ENCODE data around the gene PACS2. TPM values are rescaled to one million over a fixed set of nuclear protein-coding genes. Genes with fewer than 3 reads are reported as not detected.
A peak's percentile ranks its signal among the peaks of the same experiment; 100 is the strongest.

Gene PACS2
- total and polyA plus RNA-seq, 2 of the 8 experiments (the other 6 are each of a cell fraction or from before 2014, with no cell fraction given), result 38.0 to 62.8 TPM

DNA sequence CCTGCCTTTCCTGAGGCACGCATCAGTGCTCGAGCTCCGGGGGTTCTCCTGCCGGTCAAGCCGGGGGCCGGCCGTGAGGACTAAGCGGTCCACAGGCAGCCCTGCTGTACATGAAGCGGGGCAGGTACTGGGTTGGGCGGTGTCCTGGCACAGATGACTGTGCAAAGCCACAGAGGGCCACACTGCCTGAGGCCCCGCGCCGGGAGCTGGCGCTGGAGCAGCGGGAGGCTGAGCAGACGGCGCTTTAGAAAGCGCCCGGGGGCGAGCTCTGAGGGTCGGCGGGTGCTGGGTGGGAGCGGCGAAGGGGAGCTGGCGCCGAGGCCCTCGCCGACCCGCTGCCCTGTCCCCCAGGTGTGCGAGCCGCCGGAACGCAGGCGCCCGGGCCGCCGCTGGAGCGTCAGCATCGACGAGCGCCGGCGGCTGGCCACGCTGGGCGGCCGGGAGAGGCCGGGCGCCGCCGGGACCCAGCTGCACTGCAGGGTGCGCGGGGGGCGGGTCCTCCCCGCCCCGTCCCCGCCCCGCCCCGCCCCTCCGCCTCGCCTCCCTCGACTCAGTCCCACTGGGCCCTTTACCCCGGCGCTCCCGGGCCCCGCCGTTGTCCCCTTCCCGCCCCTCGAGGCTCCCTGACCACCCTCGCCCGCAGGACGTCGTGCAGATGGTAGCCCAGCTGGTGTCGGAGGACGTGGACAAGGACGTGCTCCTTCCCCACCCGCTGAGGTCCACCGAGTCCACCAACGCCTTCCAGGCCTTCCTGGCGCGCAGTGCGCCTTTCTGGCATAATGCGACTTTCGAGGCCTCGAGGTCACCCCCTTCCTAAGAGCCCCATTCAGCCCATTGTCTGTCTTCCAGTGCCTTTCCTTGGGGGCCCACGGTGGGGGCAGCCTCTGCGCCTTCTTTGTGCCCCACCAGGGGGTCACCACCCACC lies 96.7 kb downstream of the PACS2 start:
- H3K27me3 ChIP-seq (replicated peaks in 1 of 4; ENCODE audit: control insufficient read depth in 3 of 4, extremely low read depth in 1 of 4, insufficient read depth in 3 of 4, low read length in 3 of 4), result peaks cover 8 to 48% (median 39%) of the 10 kb centered on the region in 4 experiments
- no peak overlapping the region for H3K14ac ChIP-seq (ENCODE audit: insufficient read length)
- peak overlapping the region; percentile 23 for H3K4ac ChIP-seq (replicated peaks; ENCODE audit: insufficient read length, low read depth, low read length)
- no peaks in the 10 kb centered on the region for H3K79me1 ChIP-seq (ENCODE audit: low read depth, low read length)
- peak overlapping the region; percentile 100; the same call in 1 of the 2 replicates for H2BK15ac ChIP-seq (ENCODE audit: low read length)
- no peak overlapping the region for H2BK120ac ChIP-seq (replicated peaks; ENCODE audit: low read depth, low read length)
- peak overlapping the region; percentile 70 to 76 for H3K4me2 ChIP-seq (ENCODE audit: insufficient read depth in 1 of 2, low read depth in 2 of 2, low read length in 2 of 2)
- H4K91ac ChIP-seq (replicated peaks; ENCODE audit: insufficient read length, low read length), result peak overlapping the region; percentile 97
- H3K36me3 ChIP-seq (ENCODE audit: control insufficient read depth in 2 of 4, insufficient read depth in 4 of 4, low read length in 3 of 4), result no peaks in the 10 kb centered on the region
- H2AFZ ChIP-seq (ENCODE audit: low read length), result no peak overlapping the region
- peak overlapping the region; percentile 54; the same call in 1 of the 2 replicates for H4K8ac ChIP-seq (ENCODE audit: extremely low read depth, insufficient read depth, low read length)
- peak overlapping the region; percentile 85 for H3K18ac ChIP-seq (ENCODE audit: extremely low read depth, low read length)
- H3K4me3 ChIP-seq (ENCODE audit: extremely low read depth in 1 of 4, insufficient read depth in 2 of 4, low read depth in 3 of 4, low read length in 4 of 4), result peak overlapping the region; percentile 16 to 55 (median 28); a peak in 6 of 8 replicates
- no peak overlapping the region for H4K5ac ChIP-seq (ENCODE audit: insufficient read length, low read depth, low read length)
- peak overlapping the region; percentile 80; the same call in 1 of the 2 replicates for H2BK12ac ChIP-seq (ENCODE audit: low read depth, low read length)
- DNase-seq (ENCODE audit: low read depth in 1 of 2, low spot score in 2 of 2) (peak in 1 of 2 experiments; percentile 74), FAIRE-seq (no peak)
- H3K23ac ChIP-seq (ENCODE audit: insufficient read length), result no peak overlapping the region
- H2BK5ac ChIP-seq (ENCODE audit: low read depth, low read length), result 0 out of 2 replicates have a peak overlapping the region, but pooled peaks have one; percentile 30
- ChIA-PET CTCF (ENCODE audit: partially characterized antibody) (interaction anchor here (0.6 to 1.8 kb wide), 6 partner anchors 10 to 1252 kb away, joined by 3 to 6 read pairs (median 3); partner anchors contain the start of gene TEX22), POLR2A (ENCODE audit: partially characterized antibody) (interaction anchor here (1.0 to 2.8 kb wide), 6 partner anchors 9 to 46 kb away, joined by 3 to 14 read pairs (median 4); partner anchors contain the start of genes MTA1 and TEX22)
- H2AK5ac ChIP-seq (ENCODE audit: low read depth, low read length), result no peak overlapping the region
- H4K20me1 ChIP-seq (replicated peaks in 1 of 2; ENCODE audit: control insufficient read depth in 1 of 2, insufficient read depth in 2 of 2, low read length in 2 of 2), result peaks cover 0 to 6% of the 10 kb centered on the region in 2 experiments
- H3K27ac ChIP-seq (ENCODE audit: low read depth, low read length), result no peak overlapping the region
- WGBS, 2 experiments (ENCODE audit: extremely low coverage in 1 of 2, insufficient coverage in 1 of 2, insufficient read length in 1 of 2, insufficient replicate concordance in 2 of 2, low coverage in 1 of 2, low lambda C conversion rate in 2 of 2, missing lambda C conversion rate in 1 of 2), result 28% methylated on average over 59 of the region's 86 CpGs; no CpG with 5 or more reads in 1 of the 2 experiments
- no peak overlapping the region for H3K9ac ChIP-seq (replicated peaks in 1 of 4; ENCODE audit: extremely low read depth in 1 of 4, low read depth in 3 of 4, low read length in 3 of 4)
- H3K9me3 ChIP-seq (ENCODE audit: insufficient read depth in 2 of 2, low read depth in 1 of 2, low read length in 1 of 2), result no peaks in the 10 kb centered on the region
- no peak overlapping the region for H2BK20ac ChIP-seq (ENCODE audit: low read length)
- H3K23me2 ChIP-seq (ENCODE audit: low read depth, low read length), result peaks cover 11% of the 10 kb centered on the region; the same call in 1 of the 2 replicates
- peaks cover 0 to 8% (median 5%) of the 10 kb centered on the region in 4 experiments; a peak in 6 of 7 replicates for H3K4me1 ChIP-seq (replicated peaks in 1 of 4; ENCODE audit: control insufficient read depth in 3 of 4, insufficient read depth in 4 of 4, low read length in 3 of 4)
- no peak overlapping the region for H3K56ac ChIP-seq (replicated peaks; ENCODE audit: insufficient read length, low read depth, low read length)
- H3K79me2 ChIP-seq (ENCODE audit: control insufficient read depth in 1 of 2, insufficient read depth in 2 of 2, low read length in 2 of 2), result no peaks in the 10 kb centered on the region
- TF ChIP-seq TAF7 (optimal IDR thresholded peaks at IDR 0.05; ENCODE audit: borderline replicate concordance, low read depth, low read length) (no peak), PHF8 (conservative IDR thresholded peaks at IDR 0.05; ENCODE audit: low read depth, low read length) (no peak), POU5F1 (IDR thresholded peaks at IDR 0.05; ENCODE audit: low read depth, low read length) (no peak), SIN3A (conservative IDR thresholded peaks at IDR 0.05 in 1 of 2, IDR thresholded peaks at IDR 0.05 in 1 of 2; ENCODE audit: low read depth in 1 of 2, low read length in 2 of 2) (no peak), RNF2 (IDR thresholded peaks at IDR 0.05; ENCODE audit: borderline replicate concordance, low read depth, low read length, missing control alignments, poor library complexity, severe bottlenecking) (no peak), SP1 (IDR thresholded peaks at IDR 0.05; ENCODE audit: low read depth, low read length) (no peak), TAF1 (IDR thresholded peaks at IDR 0.05; ENCODE audit: low read depth, low read length) (no peak), HDAC2 (IDR thresholded peaks at IDR 0.05; ENCODE audit: borderline replicate concordance in 1 of 2, low read depth in 2 of 2, low read length in 2 of 2) (no peak)
- TF ChIP-seq, protein P1, sequence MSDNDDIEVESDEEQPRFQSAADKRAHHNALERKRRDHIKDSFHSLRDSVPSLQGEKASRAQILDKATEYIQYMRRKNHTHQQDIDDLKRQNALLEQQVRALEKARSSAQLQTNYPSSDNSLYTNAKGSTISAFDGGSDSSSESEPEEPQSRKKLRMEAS (IDR thresholded peaks at IDR 0.05), result peak; percentile 44

Measured in H1 (cell line).